ENCODE data around the gene ATP8B1. TPM values are rescaled to one million over a fixed set of nuclear protein-coding genes. Genes with fewer than 3 reads are reported as not detected.
A peak's percentile ranks its signal among the peaks of the same experiment; 100 is the strongest.

ATP8B1 gene
- total and polyA plus RNA-seq, 3 donors from 2014 or later: 1.6 to 3.0 (median 1.7) TPM

- WGBS, 2 donors: 0 to 2% methylated on average over 12 to 63 of the region's 74 CpGs
- peaks cover 13% of the 10 kb centered on the region for H3K4me1 ChIP-seq
- no peaks in the 10 kb centered on the region for H3K36me3 ChIP-seq (ENCODE audit: low read depth, missing control alignments)
- DNase-seq: no peak
- H3K27ac ChIP-seq: peak overlapping the region in 1 of 2 donors; percentile 30
- H3K27me3 ChIP-seq: no peaks in the 10 kb centered on the region
- no peaks in the 10 kb centered on the region for H3K9me3 ChIP-seq
- intact Hi-C loops (cut with DNase I; ENCODE audit: low total_unique reads): no loop called here
- peak overlapping the region; percentile 53 to 59 for H3K4me3 ChIP-seq
- no peak for TF ChIP-seq POLR2A (IDR thresholded peaks at IDR 0.05)
- TF ChIP-seq CTCF (IDR thresholded peaks at IDR 0.05): no peak
Measured at GRCh38 chr18:57802213-57803102, 657 bp downstream of the ATP8B1 start.

- peaks cover 13% of the 10 kb centered on the region for H3K4me1 ChIP-seq
- no peaks in the 10 kb centered on the region for H3K27me3 ChIP-seq
- H3K4me3 ChIP-seq: peak overlapping the region; percentile 53 to 59
- no peak for DNase-seq
- H3K9me3 ChIP-seq: no peaks in the 10 kb centered on the region
- intact Hi-C loops (cut with DNase I; ENCODE audit: low total_unique reads): no loop called here
- TF ChIP-seq CTCF (IDR thresholded peaks at IDR 0.05): no peak
- no peak for TF ChIP-seq POLR2A (IDR thresholded peaks at IDR 0.05)
- H3K27ac ChIP-seq: peak overlapping the region in 1 of 2 donors; percentile 41
- WGBS, 2 donors: 16 to 28% methylated on average over 22 to 26 of the region's 26 CpGs
- H3K36me3 ChIP-seq (ENCODE audit: low read depth, missing control alignments): no peaks in the 10 kb centered on the region
Measured at GRCh38 chr18:57801761-57802212, 1.3 kb downstream of the ATP8B1 start.

- Histone ChIP-seq H3K27ac (peak overlapping the region in 1 of 2 donors; percentile 41), H3K4me1 (peaks cover 13% of the 10 kb centered on the region), H3K36me3 (ENCODE audit: low read depth, missing control alignments) (no peaks in the 10 kb centered on the region), H3K4me3 (peak overlapping the region; percentile 53 to 59), H3K9me3 (no peaks in the 10 kb centered on the region), H3K27me3 (no peaks in the 10 kb centered on the region)
- DNase-seq: no peak
- WGBS, 2 donors: 42 to 49% methylated on average over 14 of the region's 14 CpGs
- intact Hi-C loops (cut with DNase I; ENCODE audit: low total_unique reads): no loop called here
- no peak for TF ChIP-seq CTCF (IDR thresholded peaks at IDR 0.05)
- TF ChIP-seq POLR2A (IDR thresholded peaks at IDR 0.05): no peak
Measured at GRCh38 chr18:57801325-57801724, 1.8 kb downstream of the ATP8B1 start.

- WGBS, 2 donors: 82 to 93% methylated on average over 4 of the region's 4 CpGs
- no peak for DNase-seq
- intact Hi-C loops (cut with DNase I; ENCODE audit: low total_unique reads): no loop called here
- no peaks in the 10 kb centered on the region for H3K9me3 ChIP-seq
- H3K4me3 ChIP-seq: no peak overlapping the region
- H3K27me3 ChIP-seq: no peaks in the 10 kb centered on the region
- TF ChIP-seq POLR2A (IDR thresholded peaks at IDR 0.05): no peak
- TF ChIP-seq CTCF (IDR thresholded peaks at IDR 0.05): no peak
- H3K36me3 ChIP-seq (ENCODE audit: low read depth, missing control alignments): no peaks in the 10 kb centered on the region
- peaks cover 13% of the 10 kb centered on the region for H3K4me1 ChIP-seq
- H3K27ac ChIP-seq: no peak overlapping the region
Measured at GRCh38 chr18:57798713-57799373, 4.3 kb downstream of the ATP8B1 start.

Measured in testis (tissue), 3 donors.